ENCODE data around the gene TMEM9.

TMEM9 gene

DNA sequence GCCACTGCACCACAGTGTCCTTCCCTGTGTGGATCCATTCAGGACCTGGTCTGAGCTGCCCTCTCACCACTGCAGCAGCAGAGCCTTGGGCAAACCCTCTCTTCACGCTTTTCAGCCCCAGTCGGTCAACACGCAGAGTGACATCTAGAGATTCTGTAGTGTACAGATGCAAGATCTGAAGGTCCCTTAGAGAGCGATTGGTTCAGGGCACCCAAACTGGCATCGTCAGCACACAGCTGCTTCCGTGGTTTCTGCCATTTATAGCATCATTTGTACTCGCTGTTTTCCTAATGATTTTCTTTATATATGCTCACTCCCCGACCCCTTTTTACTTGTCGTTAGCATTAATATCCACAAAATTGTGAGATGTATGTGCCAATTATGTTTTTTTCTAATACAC lies 25.8 kb downstream of the TMEM9 start:
- no peaks in the 10 kb centered on the region for H3K9me3 ChIP-seq (ENCODE audit: control insufficient read depth, low read length)
- no peaks in the 10 kb centered on the region for H3K4me1 ChIP-seq (ENCODE audit: control insufficient read depth, insufficient read depth, low read length, poor library complexity, severe bottlenecking)
- no peaks in the 10 kb centered on the region for H3K27me3 ChIP-seq (replicated peaks; ENCODE audit: control insufficient read depth, insufficient read depth, low read length, poor library complexity, severe bottlenecking)
- H3K4me3 ChIP-seq (ENCODE audit: insufficient read depth, low read depth, low read length, poor library complexity, severe bottlenecking), result no peak overlapping the region
- no peak overlapping the region for H3K27ac ChIP-seq (ENCODE audit: insufficient read depth, low read length, poor library complexity, severe bottlenecking)
- no peaks in the 10 kb centered on the region for H3K36me3 ChIP-seq (ENCODE audit: control insufficient read depth, insufficient read depth, low read length)
- DNase-seq, result no peak

DNA sequence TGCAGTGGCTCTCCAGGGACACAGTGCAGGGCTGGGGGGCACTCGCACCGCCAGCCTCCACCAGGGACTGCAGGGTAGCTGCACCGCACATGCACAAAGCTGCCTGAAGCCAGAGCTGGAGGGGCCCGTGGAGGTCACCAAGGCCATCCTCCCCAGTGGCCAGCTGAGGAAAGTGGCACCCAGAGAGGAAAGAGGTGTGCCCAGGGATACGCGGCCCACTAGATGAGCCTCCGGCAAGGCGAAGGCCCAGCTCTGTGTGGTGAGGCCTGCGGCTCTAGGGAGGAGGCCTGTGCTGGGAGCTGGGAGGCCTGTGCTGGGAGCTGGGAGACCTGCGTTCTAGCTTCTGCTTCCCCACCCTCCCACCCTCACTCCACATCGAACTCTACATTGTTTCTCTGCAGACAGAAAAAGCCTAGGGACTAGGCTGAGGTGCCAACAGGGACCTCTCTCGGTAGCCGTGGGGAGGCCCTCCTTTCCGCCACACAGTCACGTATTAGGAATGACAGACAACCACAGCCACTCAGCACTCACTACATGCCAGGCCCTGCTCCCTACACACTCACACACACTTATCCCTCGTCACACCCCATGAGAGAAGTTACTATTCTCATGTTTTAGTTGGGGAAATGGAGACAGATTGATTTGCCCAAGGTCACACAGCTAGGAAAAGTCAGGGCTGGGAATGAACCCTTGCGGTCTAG lies 26.4 kb downstream of the TMEM9 start:
- Histone ChIP-seq H3K27me3 (replicated peaks; ENCODE audit: control insufficient read depth, insufficient read depth, low read length, poor library complexity, severe bottlenecking) (no peaks in the 10 kb centered on the region), H3K4me3 (ENCODE audit: insufficient read depth, low read depth, low read length, poor library complexity, severe bottlenecking) (no peak overlapping the region), H3K9me3 (ENCODE audit: control insufficient read depth, low read length) (no peaks in the 10 kb centered on the region), H3K27ac (ENCODE audit: insufficient read depth, low read length, poor library complexity, severe bottlenecking) (no peak overlapping the region), H3K4me1 (ENCODE audit: control insufficient read depth, insufficient read depth, low read length, poor library complexity, severe bottlenecking) (no peaks in the 10 kb centered on the region), H3K36me3 (ENCODE audit: control insufficient read depth, insufficient read depth, low read length) (no peaks in the 10 kb centered on the region)
- DNase-seq, result no peak

DNA sequence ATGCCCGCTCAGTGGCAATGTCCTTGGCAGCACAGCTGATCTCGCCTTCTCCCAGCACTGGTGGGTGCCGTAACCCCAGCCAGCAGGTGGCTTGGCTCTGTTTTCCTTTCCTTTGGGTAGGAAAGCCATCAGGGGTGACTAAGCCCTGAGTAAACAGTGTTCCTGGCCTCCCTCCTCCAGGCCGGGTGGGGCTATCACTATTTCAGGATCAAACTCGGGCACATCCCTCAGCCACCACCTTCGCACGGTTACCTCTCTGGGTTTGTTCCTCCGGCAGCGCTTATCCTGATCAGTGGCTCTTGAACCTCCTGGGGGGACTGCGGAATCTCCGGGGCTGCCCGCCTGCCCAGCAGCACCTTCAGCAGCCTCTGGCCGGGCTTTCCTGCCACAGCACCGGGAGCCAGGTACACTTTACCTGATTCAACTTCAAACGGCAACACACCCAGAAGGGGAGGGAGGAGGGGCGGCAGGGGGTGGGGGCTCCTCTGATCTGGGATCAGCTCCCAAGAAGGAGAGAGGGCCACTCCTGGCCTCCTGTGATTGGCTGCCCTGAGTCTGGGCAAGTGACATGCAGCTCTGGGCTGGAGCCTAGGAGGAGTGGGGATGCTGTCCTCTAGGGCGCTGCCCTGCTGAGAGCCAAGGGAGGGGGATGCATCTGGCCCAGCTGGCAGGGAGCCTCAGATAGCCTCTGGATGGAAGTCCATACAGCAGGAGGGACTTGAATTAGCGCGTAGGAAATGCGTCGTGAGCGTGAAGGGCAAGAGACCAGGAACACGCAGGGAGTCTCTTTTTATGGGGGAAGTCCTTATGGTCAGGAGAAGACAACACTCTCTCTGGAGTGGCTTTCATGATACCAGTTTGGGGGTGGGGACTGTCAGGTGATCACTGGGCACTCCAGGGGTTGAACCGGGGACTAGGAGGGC lies 27.2 kb downstream of the TMEM9 start, which contains the start of gene ASCL5:
ASCL5 (minus strand) TSS at position 353 of the 923 bp plus-strand sequence. CDS start 11,812 bp downstream, outside the sequence.
- no peak for DNase-seq
- H3K4me3 ChIP-seq (ENCODE audit: insufficient read depth, low read depth, low read length, poor library complexity, severe bottlenecking), result no peak within 1 kb of the TSS

DNA sequence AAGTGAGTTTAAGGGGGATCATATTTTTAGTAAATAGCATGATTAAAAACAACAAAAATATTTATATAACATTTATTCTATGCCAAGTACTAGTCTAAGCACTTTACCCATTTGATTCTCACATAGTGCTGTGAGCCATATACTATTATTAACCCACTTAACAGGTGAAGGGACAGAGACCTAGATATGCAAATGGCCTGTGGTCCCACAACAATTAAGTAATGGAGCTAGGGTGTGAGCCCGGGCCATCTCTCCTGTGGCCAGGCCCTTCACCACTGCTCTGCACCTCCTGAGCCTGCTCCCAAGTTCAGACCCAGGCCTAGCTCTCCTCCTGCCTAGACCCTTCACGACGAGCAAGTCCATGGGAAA lies 27.8 kb downstream of the TMEM9 start:
- no peaks in the 10 kb centered on the region for H3K27me3 ChIP-seq (replicated peaks; ENCODE audit: control insufficient read depth, insufficient read depth, low read length, poor library complexity, severe bottlenecking)
- no peak overlapping the region for H3K4me3 ChIP-seq (ENCODE audit: insufficient read depth, low read depth, low read length, poor library complexity, severe bottlenecking)

More for the DNA sequence above, 27.2 kb downstream of the TMEM9 start, which contains the start of gene ASCL5:
- no peaks in the 10 kb centered on the region for H3K9me3 ChIP-seq (ENCODE audit: control insufficient read depth, low read length)
- no peaks in the 10 kb centered on the region for H3K36me3 ChIP-seq (ENCODE audit: control insufficient read depth, insufficient read depth, low read length)
- H3K4me1 ChIP-seq (ENCODE audit: control insufficient read depth, insufficient read depth, low read length, poor library complexity, severe bottlenecking), result no peaks in the 10 kb centered on the region
- H3K27me3 ChIP-seq (replicated peaks; ENCODE audit: control insufficient read depth, insufficient read depth, low read length, poor library complexity, severe bottlenecking), result no peaks in the 10 kb centered on the region
- no peak within 1 kb of the TSS for H3K27ac ChIP-seq (ENCODE audit: insufficient read depth, low read length, poor library complexity, severe bottlenecking)

DNA sequence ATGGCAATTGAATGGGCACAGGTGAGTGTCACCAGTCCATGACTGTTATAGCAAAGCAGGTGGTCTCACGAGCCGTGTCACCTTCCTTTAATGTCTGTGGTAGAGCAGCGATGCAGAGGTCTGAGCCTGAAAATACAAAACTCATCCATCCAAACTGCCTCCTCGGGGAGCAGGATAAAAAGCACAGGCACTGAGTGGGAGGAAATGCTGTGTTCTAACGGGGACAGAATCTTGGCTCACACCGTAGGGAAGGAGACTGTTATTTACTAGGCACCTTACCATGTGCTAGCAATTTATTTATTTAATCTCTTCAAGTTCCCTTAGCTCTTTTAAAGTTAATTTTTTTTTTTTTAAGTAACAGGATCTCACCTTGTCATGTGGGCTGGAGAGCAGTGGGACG lies 28.5 kb downstream of the TMEM9 start:
- Histone ChIP-seq H3K36me3 (ENCODE audit: control insufficient read depth, insufficient read depth, low read length) (no peaks in the 10 kb centered on the region), H3K27ac (ENCODE audit: insufficient read depth, low read length, poor library complexity, severe bottlenecking) (no peak overlapping the region), H3K4me1 (ENCODE audit: control insufficient read depth, insufficient read depth, low read length, poor library complexity, severe bottlenecking) (no peaks in the 10 kb centered on the region), H3K9me3 (ENCODE audit: control insufficient read depth, low read length) (no peaks in the 10 kb centered on the region), H3K27me3 (replicated peaks; ENCODE audit: control insufficient read depth, insufficient read depth, low read length, poor library complexity, severe bottlenecking) (no peaks in the 10 kb centered on the region), H3K4me3 (ENCODE audit: insufficient read depth, low read depth, low read length, poor library complexity, severe bottlenecking) (no peak overlapping the region)
- no peak for DNase-seq

More for the DNA sequence above, 27.8 kb downstream of the TMEM9 start:
- Histone ChIP-seq H3K36me3 (ENCODE audit: control insufficient read depth, insufficient read depth, low read length) (no peaks in the 10 kb centered on the region), H3K4me1 (ENCODE audit: control insufficient read depth, insufficient read depth, low read length, poor library complexity, severe bottlenecking) (no peaks in the 10 kb centered on the region), H3K27ac (ENCODE audit: insufficient read depth, low read length, poor library complexity, severe bottlenecking) (no peak overlapping the region), H3K9me3 (ENCODE audit: control insufficient read depth, low read length) (no peaks in the 10 kb centered on the region)
- no peak for DNase-seq

DNA sequence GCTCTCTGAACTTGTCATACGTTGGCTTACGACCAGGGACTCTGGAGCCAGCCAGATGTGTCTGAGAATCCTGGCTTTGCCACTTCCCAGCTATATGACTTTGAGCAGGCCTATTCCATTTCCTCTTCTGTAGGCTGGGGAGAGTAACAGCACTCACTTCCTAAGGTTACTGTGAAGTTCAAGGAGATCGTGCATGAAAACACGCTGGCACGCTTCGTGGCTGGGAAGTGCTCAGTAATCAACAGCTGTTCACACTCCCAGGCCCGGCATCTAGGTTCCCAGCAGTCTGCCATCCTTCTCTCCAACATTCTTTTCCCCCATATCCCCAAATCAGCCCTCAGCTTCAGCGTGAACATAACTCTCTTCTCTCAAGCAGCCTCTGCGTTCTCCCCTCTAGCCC lies 29.3 kb downstream of the TMEM9 start:
- H3K27me3 ChIP-seq (replicated peaks; ENCODE audit: control insufficient read depth, insufficient read depth, low read length, poor library complexity, severe bottlenecking), result no peaks in the 10 kb centered on the region
- no peak overlapping the region for H3K27ac ChIP-seq (ENCODE audit: insufficient read depth, low read length, poor library complexity, severe bottlenecking)
- no peaks in the 10 kb centered on the region for H3K36me3 ChIP-seq (ENCODE audit: control insufficient read depth, insufficient read depth, low read length)
- no peaks in the 10 kb centered on the region for H3K4me1 ChIP-seq (ENCODE audit: control insufficient read depth, insufficient read depth, low read length, poor library complexity, severe bottlenecking)
- H3K4me3 ChIP-seq (ENCODE audit: insufficient read depth, low read depth, low read length, poor library complexity, severe bottlenecking), result no peak overlapping the region
- H3K9me3 ChIP-seq (ENCODE audit: control insufficient read depth, low read length), result no peaks in the 10 kb centered on the region
- no peak for DNase-seq

DNA sequence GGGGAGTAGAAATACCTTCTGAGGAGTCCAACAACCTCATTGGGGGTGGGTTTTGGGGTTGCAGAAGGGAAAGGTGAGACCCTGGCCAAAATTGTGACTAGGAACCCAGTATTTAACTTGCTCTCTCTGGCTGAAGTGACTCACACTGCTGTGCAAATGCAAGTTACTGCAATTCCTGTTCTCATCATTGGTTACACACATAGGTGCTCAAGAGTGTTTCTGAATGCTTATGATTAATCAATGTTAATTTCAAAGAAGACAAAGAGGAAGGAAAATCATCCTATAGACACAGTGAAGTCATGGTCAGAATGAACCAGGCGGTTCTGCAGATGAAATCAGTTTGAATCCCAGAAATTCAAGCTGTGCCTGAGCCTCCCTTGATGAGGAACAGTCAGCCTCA lies 30.4 kb downstream of the TMEM9 start:
- Histone ChIP-seq H3K27ac (ENCODE audit: insufficient read depth, low read length, poor library complexity, severe bottlenecking) (no peak overlapping the region), H3K4me1 (ENCODE audit: control insufficient read depth, insufficient read depth, low read length, poor library complexity, severe bottlenecking) (no peaks in the 10 kb centered on the region), H3K9me3 (ENCODE audit: control insufficient read depth, low read length) (no peaks in the 10 kb centered on the region), H3K27me3 (replicated peaks; ENCODE audit: control insufficient read depth, insufficient read depth, low read length, poor library complexity, severe bottlenecking) (no peaks in the 10 kb centered on the region), H3K4me3 (ENCODE audit: insufficient read depth, low read depth, low read length, poor library complexity, severe bottlenecking) (no peak overlapping the region), H3K36me3 (ENCODE audit: control insufficient read depth, insufficient read depth, low read length) (no peaks in the 10 kb centered on the region)
- no peak for DNase-seq

DNA sequence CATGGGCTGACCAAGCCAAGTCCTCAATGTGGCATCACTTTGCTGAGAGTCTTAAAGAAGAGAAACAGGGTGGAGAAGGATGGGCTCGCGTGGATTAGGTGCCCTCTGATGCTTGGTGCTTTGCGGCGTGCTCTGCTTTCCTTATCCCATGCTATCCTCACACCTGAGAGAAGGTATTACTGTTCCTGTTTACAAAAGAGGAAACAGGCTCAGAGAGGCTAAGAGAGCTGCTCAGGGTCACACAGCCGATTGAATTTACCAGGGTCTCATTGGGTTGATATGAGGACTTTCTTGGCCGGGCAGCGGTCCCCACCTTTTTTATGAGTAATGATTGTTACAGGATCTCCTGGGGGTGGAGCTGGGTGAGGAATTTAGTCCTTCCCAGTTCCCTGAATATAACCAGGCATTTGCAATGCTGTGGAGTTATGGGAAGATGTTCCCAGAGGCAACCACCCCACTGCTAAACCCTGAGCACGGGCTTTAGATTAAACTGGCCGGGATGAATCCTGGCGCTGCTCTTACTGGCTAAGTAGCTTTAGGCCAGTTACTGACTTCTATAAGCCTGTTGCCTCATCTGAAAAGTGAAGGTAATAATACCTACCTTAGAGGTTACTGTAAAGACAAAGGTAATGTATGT lies 31.8 kb downstream of the TMEM9 start:
- no peaks in the 10 kb centered on the region for H3K27me3 ChIP-seq (replicated peaks; ENCODE audit: control insufficient read depth, insufficient read depth, low read length, poor library complexity, severe bottlenecking)
- H3K4me3 ChIP-seq (ENCODE audit: insufficient read depth, low read depth, low read length, poor library complexity, severe bottlenecking), result no peak overlapping the region
- H3K36me3 ChIP-seq (ENCODE audit: control insufficient read depth, insufficient read depth, low read length), result no peaks in the 10 kb centered on the region
- DNase-seq, result no peak
- no peaks in the 10 kb centered on the region for H3K4me1 ChIP-seq (ENCODE audit: control insufficient read depth, insufficient read depth, low read length, poor library complexity, severe bottlenecking)
- H3K9me3 ChIP-seq (ENCODE audit: control insufficient read depth, low read length), result no peaks in the 10 kb centered on the region
- no peak overlapping the region for H3K27ac ChIP-seq (ENCODE audit: insufficient read depth, low read length, poor library complexity, severe bottlenecking)

DNA sequence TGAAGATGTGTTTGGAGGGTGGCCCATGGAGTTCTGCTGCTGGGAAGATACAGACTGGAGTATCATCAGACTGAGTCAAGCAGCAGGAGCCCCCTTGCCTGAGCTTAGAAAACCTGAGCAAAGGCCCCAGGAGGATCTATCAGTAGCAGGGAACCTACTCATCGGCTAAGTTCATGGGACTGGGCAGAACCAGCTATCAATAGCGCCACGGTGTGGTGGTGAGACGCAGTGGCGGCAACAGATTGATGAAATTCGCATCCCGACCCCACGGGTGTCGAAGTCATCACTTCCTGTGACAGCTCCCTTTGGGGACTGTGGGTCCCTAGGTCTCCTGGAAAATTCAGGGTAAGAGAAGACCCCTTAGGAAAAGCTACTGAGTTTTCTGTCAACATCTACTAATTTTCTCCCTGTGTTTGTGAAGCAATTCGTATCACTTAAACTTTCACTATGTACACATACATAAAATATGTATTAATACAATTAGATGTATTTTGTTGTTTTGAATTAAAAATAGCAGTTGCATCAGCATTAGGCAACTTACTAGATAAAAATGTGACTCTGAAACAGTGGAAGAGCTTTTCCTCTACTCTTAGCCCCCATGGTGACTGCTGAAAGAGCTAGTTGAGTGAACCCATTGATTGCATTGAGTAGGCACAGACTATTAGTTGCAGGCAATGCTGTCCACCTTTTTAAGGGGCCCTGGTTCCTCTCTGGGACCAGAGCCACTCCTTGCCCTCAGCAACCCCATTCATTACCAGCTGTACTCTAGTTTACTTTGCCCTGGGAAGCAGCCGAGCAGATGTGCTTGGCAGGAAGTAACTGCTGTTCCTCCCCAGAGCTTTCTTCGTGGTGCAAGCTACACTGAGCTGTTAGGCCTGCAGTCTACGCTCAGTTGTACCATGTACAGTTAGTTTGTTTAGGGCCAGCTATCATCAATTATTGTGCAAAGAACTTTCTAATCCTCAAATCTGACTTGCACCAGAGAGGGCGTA lies 34.8 kb downstream of the TMEM9 start:
- peak; percentile 9 to 34 (median 26) for DNase-seq
- Histone ChIP-seq H3K4me1 (ENCODE audit: control insufficient read depth, insufficient read depth, low read length, poor library complexity, severe bottlenecking) (peaks cover 7% of the 10 kb centered on the region), H3K4me3 (ENCODE audit: insufficient read depth, low read depth, low read length, poor library complexity, severe bottlenecking) (no peak overlapping the region), H3K9me3 (ENCODE audit: control insufficient read depth, low read length) (no peaks in the 10 kb centered on the region), H3K27me3 (replicated peaks; ENCODE audit: control insufficient read depth, insufficient read depth, low read length, poor library complexity, severe bottlenecking) (no peaks in the 10 kb centered on the region), H3K27ac (ENCODE audit: insufficient read depth, low read length, poor library complexity, severe bottlenecking) (no peak overlapping the region), H3K36me3 (ENCODE audit: control insufficient read depth, insufficient read depth, low read length) (no peaks in the 10 kb centered on the region)
